HG03103 (cell line): ENCODE data around the gene MYLK2.

ENCODE experiments used
- ATAC-seq: cut with Tn5 transposase; IDR thresholded peaks from one replicate; pipeline ENCODE4 v1.9.1; 2021; ENCODE audit warnings: low read depth; ENCODE audit not compliant: unreplicated experiment

MYLK2 gene

DNA sequence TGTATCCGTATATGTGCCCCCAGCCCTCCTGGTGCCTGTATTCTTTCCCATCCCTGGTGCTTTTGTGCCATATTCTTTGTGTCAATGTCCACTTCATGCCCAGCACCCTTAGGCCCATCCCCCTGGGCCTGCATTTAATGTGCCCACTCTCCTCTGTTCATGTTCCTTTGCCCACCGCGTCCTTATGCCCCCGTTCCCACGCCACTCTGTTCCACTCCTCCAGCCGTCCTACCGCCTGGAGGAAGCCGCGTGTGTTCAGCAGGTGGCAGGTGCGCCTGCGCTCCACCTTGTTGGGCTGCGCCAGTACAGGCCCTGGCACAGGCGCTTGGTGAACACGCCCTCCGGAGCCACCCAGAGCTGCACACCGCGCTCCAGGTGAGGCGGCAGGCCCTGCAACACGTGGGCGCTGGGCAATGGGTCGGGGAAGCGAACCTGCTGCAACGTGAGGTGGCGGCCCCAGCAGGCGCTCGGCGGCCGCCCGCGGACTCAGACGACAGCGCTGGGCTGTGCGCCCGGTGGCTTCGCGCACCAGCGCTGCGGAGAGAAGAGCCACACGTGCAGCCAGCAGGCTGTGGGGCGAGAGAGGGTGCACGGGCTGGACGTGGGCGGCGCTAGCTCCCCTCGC lies 30.3 kb downstream of the MYLK2 start:
- ATAC-seq: no peak

DNA sequence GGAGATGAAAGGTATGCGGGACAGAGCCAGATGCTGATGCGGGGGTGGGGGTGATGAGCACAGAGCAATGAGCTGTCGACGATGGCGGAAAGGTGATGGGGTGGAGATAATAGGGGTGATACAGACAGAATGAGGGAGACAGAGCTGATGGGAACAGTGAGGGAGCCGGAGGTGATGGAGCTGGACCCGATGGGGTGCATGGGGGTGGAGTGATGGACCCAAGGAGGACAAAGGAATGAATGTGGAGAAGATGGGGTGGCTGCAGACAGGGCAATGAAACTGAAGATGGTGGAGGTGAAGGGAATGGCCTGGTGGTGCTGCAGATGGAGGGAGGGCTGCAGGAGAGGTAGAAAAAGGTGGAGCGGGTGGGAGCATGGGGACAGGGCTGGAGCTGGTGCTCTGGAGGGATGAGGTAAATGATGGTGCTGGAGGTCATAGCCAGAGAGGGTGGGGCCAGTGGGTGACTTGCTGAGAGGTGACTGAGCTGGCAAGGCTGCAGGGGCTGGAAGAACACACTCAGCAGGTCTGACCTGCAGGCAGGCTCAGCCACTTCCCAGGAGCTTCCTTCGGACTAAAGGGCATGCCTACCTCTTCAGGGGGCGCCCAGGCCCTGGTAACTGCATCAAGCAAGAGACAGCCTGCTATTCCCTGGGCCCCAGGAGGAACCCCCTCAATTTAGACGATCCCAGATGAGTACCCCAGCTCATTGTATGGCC lies 32.2 kb downstream of the MYLK2 start:
- ATAC-seq: no peak

DNA sequence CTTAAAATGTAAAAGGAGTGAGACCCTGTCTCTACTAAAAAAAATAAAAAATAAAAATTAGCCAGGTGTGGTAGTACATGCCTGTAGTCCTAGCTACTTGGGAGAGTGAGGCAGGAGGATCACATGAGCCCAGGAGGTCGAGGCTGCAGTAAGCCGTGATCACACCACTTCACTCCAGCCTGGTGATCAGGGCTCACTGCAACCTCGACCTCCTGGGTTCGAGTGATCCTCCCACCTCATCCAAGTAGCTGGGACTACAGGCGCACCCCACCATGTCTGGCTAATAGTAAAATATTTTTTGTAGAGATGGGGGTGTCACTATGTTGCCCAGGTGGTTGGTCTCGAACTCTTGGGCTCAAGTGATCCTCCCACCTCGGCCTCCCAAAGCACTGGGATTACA lies 34.3 kb downstream of the MYLK2 start:
- ATAC-seq: no peak

DNA sequence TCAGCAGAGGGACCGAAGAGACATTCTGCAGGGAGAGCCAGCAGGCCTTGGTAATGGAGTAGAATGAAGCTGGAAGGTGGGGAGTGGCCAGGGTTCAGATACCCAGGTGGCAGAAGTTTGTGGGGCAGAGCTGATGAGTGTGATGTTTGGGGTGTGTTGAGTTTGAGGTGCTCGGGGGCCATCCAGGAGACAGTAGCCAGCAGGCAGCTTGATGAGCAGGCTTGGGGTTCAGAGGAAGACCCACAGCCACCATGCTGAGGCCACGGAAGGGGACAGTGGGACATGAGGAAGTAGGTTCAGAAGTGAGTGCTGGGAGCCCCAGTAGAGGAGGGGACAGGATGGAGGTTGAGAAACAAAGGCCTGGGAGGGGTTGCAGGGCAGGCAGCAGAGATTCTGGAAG lies 37.4 kb downstream of the MYLK2 start:
- ATAC-seq: no peak

DNA sequence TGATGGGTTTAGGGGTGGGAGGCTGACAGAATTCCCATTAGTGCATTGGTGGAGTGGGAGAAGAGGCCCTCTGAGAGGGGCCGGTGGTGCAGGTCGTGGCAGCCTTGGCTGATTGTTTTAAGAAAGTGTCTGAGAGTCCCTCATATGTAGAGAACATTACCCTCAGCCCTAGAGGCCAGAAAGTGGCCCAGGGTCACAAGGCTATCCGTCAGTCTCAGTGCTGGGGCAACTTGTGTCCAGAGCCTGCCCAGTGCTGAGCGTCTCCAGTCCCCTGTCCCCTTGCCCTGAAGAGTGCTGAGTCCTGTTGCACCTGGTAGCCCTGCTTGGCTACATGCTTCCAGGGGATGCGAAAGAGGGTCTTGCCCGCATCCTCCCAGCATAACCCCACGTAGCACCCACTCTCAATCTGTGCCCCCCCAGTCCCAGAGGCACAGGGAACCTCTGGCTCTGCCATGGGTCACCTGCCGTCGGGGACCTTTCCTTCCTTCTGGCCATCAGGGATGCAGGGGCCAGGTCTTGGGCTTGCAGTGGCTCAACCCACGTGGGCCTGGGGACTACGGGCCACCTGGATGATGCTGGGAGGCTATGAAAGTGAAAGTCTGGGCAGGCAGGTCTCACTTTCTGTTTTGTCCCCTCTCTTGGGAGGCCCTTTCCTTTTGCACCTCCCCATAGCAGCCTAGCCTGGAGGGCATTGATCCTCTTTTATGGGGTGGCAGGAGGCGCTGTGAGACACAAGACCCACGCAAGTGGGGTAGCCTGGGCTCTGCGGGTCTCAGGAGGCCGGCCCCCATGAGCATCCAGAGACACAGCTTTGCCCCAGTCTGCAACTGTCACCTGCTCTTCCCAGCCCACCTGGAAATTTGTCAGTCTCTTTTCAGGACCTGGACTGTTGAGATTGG lies 39.0 kb downstream of the MYLK2 start:
- ATAC-seq: no peak

DNA sequence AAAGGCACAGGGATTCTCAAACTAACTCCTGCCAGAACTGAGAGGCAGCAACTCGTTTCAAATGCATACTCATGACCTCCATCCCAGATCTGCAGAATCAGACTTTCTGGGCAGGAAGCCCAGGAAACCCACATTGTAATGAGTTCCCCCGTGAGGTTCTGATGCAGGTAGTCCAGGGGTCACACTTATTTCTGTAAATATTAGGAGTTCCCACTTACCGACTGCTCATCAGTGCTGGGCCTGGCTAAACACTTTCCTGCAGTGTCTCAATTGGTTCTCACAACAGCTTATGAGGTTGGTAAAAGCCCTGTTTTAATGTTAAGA lies 39.6 kb downstream of the MYLK2 start:
- ATAC-seq: no peak

DNA sequence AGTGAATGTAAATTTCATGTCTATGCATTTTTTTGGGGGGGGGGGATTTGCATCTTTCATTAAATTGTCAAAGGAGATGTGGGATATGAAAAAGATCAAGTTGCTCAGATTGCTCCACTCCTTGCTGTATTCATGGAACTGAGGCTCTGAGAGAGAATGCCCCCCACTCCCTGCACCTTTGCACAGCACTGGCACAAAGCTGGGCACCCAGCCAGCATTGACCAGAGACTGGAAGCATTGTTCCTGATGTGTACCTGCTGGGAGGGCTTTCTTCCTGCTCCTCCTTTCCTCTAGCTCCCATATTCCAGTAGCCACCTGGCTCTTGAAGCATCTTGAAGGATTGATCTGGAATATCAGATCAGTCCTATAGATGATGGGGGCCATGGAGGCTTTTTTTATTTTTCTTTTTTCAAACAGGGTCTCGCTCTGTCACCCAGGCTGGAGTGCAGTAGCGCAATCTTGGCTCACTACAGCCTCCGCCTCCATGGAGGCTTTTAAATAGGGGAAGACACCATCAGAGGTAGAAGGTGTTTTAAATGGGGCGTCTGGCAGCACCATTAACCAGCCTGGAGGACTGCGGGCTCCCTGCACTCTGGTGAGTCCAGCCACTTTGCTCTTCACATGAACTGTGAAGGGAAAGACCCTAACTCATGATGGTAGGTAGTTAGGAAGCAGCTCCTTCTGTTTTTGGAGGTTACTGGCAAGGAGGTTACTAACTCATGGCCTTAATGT lies 40.3 kb downstream of the MYLK2 start:
- no peak for ATAC-seq

DNA sequence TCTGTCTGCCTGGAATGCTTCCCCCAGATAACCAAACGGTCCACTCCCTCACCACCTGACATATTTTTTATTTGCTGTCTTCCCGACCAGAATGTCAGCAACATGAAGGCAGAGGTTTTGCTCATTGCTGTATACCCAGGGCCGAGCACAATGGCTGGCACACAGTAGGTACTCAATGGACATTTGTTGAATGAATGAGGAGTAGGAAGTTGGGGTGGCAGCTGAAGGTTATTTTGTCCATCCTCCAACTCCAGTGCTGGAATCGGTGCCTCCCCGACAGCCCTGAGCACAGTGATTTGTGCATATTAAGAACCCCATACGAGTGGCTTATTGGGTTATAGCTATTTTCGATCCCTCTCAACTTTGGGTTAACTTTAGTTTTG lies 40.8 kb downstream of the MYLK2 start:
- ATAC-seq: no peak

DNA sequence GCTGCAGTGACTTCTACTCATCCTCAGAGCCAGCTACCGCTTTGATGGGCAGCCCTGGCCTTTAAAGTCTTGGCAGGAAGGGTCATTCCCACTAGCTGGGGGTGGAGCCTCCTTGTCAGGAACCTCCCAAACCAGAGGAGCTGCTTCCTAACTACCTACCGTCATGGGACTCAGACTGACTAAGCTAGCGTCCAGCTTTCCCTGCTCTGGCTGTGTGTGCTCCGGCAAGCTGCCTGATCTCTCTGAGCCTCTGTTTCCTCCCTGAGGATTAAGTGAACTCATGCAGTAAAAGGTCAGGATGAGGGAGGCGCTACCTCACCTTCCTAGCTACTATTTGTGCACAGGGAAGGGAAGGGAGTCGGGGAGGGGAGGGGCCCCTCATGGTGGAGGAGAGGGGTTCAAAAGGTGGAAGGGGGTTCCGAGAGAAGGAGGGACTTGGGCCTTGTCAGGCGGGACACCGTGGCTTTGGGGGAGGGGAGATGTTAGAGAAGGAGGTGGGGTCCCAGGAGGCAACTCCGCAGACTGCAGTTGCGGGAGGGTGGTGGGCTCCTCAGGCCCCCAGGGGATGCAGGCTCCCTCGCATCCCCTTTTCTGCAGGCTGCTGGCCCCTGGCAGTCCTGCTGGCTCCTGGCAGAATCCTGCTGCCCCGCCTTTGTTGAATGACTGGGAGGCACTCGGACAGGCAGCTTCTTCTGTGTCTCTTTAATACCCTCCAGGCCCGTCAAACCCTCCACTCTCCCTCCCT lies 41.4 kb downstream of the MYLK2 start:
- ATAC-seq: no peak

DNA sequence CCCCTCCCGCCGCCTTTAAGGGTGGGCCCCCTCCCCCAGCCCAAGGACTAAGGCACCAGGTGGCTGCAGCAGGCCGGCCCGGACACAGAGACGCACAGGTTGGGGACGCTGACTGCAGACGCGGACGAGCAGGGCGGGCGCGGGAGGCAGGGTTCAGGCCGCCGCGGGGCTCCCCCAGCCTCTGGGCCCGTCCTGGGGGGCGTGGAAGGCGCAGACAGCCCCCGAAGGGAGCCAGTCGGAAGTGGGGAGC lies 41.9 kb downstream of the MYLK2 start:
- peak; percentile 14 for ATAC-seq

DNA sequence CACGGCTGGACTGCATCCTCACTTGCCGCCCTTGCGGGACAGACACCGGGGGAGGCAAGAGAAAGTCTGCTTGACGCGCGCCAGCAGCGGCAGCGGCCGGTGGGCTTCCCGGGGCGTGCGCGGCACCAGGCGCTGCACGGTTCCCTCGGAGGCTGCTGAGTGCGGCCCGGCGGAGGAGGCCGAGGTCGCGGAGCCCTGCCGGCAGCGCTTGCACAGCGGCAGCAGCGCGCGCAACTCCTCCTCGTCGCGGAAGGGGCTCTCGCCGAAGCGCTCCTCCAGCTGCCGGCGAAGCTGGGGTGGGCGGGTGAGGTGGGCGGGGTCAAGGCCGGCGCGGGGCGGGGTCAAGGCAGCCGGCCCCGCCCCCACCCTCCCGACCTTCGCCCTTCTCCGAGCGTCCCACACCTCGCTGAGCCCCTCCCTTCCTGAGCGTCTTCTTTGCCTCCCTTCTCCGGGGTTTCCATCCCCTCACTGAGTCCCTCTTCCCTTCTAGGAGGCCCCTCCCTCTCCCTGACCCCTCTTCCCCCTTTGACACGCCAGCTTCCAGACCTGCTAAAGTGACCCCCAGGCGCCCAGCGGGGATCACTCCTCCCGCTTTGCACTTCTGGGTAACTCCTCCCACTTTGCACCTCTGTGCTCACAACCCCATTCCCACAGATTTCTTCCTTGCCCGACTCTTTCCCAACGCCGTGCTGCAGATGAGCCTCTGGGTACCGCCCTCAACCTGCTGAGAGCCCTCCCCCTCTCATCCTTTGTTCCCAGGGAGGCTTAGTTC lies 42.4 kb downstream of the MYLK2 start:
- peak; percentile 61 for ATAC-seq

DNA sequence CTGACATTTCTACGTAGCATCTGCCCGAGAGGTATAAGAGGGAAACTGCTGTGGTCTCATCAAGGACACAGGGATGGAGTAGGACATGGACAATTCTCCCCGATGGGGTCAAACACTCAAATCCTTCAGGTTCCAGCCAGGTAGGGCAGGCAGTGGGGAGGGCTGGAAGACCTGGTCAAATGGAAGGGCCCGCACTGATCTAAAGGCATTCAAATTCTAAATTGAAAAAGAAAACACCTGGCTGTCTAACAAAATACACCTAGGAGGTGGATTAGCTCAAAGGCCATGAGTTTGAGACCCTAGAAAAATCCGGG lies 43.0 kb downstream of the MYLK2 start:
- no peak for ATAC-seq

DNA sequence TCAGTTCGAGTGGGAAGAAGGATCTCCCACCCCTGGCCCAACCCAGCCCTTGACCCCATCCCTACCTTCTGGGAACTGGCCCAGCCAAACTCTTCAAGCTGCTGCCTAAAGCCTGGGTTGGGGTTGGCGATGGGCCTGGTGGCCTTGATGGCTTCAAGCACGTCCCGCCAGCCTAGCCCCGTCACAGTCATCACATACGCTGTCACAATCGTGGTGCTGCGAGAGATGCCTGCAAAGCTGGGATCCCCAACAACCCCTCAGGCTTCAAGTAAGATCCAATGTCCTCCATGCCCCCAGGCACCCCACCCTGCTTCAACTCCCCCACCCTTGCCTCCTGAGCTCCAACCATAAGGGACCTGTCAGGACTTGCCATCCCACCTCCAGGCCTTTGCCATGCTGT lies 43.4 kb downstream of the MYLK2 start:
- ATAC-seq: no peak

DNA sequence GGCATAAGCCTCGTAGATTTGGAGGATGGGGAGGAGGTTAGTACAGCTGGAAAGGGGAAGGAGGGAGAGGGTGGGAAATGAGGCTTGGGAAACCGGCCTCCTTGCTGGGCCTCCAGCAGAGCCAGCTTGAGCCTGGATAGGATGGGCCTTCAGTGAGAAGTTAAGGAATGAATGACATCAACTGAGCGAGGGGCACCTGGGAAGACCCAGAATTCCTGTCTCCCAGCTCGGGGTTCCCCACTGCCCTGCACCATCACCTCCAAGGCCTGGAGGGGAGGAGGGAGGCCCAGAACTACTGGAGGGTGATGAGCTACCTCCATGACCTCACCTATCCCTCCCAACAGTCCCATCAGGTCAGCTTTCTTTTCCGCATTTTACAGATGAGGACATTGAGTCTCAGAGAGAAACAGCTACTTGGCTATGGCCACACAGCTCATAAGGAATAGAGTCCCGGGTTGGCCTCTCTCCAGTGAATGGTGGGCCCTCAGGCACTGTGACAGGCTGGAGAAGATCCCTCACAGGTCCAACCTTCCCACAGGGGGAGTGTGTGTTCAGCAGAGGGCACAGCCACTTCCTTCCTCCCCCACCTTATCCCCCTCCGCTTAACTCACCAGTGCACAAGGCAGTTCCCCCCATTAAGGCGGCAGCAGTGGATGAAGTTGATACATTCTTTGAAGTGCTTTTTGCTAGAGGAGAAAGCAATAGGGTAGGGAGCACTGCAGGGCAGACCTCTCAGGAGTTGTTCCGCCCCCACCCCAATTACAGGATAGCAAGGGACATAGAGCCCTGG lies 44.3 kb downstream of the MYLK2 start:
- ATAC-seq: no peak

DNA sequence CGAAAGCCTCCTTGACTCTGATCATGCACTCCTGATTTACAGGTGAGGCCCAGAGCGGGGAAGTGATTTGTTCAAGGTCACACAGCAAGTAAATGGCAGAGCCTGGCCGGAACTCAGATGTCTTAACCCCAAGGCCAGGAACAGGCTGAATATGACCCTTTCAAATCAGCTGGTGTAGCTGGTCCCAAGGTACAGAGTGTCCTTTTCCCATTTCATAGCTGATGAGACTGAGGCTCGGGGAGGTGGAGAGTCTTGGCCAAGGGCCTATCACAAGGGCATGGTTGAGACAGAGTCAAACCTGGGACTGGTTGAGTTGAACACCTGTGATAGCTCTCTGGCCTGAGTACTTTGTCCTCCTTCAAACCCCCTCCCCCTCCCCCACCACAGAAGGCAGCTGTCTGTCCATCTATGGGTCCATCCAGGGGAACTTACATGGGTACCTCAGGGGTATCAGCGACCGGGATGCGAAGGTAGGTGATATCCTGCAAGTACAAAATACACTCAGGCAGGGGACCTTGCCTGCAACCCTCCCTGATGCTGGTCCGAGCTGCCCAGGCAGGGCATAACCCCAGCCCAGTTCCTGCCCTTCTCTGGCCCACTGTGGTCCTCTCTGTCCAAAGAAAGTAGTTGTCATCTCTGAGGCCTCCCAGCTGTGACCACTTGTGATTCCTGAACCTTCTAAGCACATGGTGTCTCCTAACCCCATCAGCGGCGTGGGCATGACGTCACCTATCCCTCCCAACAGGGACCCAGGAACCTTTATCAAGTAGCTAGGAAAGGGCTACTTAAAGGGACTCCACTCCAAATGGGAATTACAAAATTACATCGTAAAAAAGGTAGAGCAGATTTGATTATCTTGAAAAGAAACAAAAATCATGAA lies 45.6 kb downstream of the MYLK2 start:
- ATAC-seq: no peak

DNA sequence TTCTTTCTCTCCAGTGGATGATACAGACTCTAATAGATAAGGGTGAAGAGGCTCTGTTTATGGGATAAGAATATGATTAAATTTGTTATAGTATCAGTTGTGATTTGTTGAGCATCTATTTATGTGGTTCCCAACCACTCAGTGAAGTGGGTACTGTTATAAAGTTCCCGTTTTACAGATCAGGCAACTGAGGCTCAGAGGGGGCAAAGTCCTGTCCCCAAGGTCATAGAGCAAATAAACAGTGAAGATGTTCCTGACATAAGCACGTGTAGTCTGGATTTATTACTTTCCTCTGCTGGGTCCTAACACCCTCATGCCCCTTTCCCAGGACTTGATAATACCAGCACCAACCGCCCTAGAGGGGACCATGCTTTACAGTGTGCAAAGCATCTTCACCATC lies 47.1 kb downstream of the MYLK2 start:
- no peak for ATAC-seq

DNA sequence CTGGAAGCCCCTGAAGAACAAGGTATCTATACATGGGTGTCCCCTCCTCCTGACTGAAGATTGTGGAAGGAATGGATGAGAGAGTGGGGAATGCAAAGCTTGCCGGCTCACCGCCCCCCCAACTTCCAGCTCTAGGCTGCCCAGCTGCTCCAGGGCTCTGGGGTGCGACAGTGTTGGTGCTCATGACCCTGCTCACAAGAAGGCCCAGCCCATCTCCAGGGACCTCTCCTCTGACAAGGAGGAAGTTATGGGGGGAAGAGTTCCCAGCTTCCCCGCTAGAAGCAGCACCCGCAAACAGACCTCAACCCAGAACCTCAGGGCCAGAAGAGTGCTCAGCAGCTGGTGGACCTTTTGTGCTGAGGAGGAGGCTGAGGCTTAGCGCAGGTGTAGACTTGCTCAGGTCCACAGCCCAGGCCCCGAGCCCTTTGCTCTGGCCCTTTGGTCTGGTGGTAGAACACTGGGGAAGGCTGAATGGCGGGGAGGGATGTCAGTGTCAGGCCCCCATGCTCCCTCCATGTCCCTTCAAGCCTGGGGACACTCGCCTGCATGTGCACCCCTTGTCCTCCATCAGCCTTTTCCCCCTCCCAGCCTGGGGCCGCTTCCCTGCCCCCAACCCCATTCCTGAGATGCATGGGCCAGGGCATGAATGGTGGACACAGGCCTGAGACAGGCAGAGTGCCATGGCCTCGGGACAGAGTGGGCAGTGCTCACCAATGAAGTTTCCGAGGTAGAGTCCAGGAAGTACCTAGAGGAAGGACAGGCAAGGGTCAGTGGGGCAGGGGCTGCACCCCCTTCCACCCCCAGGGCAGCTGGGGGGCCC lies 49.9 kb downstream of the MYLK2 start:
- no peak for ATAC-seq

DNA sequence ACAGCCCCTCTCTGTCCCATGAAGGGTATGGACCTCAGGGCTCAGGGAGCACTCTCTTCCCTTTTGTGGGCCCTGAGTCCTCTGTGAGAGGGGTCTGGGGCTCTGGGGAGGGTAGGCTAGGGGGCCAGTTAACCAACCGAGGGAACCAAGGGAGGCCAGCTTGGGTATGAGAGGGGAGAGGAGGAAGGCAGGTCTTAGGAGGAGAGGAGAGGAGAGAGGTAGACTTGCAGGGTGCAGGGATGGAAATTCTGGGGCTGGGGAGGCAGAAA lies 50.5 kb downstream of the MYLK2 start:
- no peak for ATAC-seq
